ENCODE measurements around the gene ZNF286A.
"Not testable (repeated sequence)": the region's sequence is repeated elsewhere in the genome, so short reads cannot be mapped to it uniquely, and the experiment has no call there.

ZNF286A gene

DNA sequence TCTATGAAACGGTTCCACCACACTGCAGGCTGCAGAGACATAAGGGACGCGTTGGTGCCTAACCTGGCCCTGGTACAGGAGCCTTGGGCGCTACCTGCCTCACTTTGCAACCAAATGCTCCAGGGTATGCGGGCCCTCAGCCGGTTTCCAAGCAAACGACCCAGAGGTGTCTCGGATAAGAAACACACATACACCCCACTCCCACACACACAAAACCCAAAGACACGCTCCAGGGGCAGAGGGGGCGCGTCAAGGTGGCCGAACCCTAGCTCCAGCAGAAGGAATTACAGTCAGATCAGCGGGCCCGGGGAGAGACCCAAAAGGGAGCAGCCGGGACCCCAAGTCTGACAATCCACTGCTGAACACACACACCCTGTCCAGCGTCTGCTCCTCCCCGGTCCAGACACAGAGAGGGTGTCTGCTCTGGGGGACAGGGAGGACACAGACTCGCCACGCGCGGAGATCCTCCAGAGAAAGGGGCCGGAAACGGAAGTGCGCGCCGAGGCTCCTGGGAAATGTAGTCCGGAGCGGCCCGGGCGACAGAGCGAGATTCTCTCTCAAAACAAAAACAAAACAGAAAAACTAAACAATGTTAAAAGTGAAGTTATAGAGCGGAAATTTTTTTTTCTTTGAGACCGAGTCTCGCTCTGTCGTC, 15.6 kb upstream of the ZNF286A start, which contains the start of gene TRIM16:
Gene TRIM16 (minus strand): TSS at position 488 of the 655 bp plus-strand sequence. CDS start 32,702 bp downstream, outside the sequence.
- intact Hi-C loops (cut with DNase I), result not testable (repeated sequence)
- peak; percentile 78 to 95 (median 90) for DNase-seq

DNA sequence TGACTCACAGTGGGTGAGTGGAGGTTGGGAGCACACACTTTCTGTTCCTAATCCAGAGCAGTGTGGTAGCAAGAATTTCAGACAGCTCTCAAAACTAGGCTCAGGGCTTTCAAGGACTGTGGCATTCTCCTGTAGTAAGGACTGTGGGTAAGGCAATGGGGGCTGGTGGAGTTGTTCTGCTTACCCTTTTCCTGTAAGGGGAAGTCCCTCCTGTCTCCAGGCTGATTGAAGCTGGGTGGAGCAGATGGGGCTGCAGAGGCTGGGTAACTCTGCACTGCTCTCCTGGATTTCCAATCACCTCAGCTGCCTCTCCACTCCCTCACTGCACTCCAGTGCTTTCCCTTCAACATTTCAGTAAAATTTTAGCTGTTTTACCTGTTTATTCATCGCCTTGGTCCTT, 12.1 kb upstream of the ZNF286A start:
- intact Hi-C loops (cut with DNase I); DNase-seq: not testable (repeated sequence)

DNA sequence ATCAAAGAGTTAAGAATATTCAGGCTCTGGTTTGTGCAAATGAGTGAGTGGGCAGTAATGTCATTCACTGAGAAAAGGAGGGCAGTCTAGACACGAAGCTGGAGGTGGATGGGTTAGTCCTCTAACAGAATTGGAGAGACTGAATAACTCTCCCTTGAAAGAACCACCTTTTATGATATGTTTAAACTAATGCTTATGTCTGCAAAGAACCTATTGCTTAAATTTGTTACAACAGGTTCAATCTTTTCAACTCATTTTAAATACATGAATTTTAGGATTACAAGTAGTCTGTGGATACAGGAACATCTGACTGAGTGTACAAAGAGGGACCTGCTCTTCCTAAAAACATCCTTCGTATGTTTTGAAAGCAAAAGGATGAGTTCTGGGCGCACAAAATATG, 585 bp upstream of the ZNF286A start:
- intact Hi-C loops (cut with DNase I); DNase-seq: not testable (repeated sequence)

DNA sequence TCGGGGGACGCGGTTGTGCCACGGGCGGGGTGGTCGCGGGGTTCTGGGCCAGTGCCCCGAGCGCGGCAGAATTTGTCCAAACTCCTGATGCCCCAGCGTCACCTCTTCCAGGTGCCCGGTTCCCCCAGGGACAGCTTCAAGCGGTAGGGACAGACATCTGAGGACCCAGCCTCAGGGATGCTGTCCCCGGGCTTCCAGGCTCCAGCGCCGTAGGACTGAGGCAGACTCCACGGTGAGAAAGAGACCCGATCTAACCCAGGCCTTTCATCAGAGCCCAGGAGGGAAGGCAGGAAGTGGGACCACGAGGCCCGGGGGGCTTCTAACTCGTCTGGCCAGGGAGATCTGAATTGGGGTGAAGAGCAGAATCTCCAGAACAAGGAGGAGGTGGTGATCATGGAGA, 385 bp downstream of the ZNF286A start:
- peak in 1 of 42 donors; percentile 8 for DNase-seq
- intact Hi-C loops (cut with DNase I), result not testable (repeated sequence)

DNA sequence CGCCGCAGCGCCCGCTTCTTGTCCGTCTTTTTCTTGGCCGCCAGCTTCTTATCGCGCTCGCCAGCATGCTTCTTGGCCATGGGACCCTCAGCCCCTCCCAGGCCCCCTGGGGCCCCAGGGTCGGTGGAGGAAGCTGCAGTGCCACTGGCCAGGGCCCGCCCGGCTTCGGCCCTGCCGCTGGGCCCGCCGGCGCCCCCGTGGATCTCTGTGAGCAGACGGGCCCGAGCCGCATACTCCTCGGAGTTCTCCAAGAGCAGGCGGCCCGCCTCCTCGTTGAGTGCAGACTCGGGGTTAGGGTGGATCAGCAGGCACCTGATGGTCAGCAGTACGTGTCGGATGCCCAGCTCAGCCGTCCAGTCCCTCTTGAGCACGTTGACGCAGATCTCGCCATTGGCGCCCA, 4.7 kb downstream of the ZNF286A start:
- DNase-seq; intact Hi-C loops (cut with DNase I): not testable (repeated sequence)

DNA sequence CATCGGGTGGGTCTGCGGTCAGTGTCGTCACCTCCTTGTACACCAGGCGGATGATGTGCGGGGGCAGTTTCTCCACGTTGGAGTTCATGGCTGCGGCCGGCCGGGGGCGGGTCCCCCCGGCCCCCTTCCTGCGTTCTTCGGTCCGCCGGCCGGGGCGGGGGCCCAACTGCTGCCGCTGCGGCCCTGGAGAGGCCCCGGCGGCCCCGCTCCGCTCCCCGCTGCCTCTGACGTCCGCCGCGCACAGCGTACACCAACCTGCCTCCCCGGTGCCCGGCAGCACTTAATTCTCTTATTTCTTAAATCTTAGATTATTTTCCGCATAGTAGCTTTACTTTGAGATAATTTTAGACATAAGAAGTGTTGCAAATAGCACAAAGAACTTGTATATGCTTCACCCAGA, 5.3 kb downstream of the ZNF286A start:
- intact Hi-C loops (cut with DNase I); DNase-seq: not testable (repeated sequence)

DNA sequence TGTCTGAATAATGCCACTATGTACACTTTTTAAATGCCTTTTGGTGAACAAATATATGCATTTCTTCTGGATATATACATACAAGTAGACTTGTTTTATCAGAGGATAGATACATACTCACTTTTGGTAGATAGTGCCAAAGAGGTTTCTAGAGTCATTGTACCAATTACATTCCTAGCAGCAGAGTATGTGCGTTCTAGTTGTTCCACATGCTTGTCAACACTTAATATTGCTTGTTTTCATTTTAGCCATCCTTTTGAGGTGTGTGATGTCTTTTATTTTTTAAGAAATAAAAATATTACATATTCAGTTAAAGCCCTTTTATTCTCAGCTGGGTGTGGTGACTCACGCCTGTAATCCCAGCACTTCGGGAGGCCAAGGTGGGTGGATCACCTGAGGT, 9.3 kb downstream of the ZNF286A start:
- DNase-seq; intact Hi-C loops (cut with DNase I): not testable (repeated sequence)

DNA sequence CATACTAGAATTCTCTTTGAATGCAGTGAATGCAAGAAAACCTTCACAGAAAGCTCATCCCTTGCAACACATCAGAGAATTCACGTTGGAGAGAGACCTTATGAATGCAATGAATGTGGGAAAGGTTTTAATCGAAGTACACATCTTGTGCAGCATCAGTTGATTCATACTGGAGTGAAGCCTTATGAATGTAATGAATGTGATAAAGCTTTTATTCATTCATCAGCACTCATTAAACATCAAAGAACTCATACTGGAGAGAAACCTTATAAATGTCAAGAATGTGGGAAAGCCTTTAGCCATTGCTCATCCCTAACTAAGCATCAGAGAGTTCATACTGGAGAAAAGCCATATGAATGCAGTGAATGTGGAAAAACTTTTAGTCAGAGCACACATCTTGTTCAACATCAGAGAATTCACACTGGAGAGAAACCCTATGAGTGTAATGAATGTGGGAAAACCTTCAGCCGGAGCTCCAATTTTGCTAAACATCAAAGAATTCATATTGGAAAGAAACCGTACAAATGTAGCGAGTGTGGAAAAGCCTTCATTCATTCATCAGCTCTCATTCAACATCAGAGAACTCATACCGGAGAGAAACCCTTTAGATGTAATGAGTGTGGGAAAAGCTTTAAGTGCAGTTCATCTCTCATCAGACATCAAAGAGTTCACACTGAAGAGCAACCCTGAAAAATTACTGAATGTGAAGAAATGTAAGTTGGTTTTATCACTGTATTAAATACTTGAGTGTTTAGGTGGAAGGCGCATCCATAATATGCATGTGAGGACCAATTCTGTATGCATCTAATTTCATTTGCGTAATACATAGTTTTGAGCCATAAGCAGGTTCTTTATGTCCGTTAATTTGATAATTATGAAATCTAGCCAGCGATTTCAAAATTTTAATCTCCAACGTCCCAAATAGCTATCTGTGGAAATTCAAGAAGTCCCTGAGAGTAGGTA, 17.3 kb downstream of the ZNF286A start:
- intact Hi-C loops (cut with DNase I); DNase-seq: not testable (repeated sequence)

DNA sequence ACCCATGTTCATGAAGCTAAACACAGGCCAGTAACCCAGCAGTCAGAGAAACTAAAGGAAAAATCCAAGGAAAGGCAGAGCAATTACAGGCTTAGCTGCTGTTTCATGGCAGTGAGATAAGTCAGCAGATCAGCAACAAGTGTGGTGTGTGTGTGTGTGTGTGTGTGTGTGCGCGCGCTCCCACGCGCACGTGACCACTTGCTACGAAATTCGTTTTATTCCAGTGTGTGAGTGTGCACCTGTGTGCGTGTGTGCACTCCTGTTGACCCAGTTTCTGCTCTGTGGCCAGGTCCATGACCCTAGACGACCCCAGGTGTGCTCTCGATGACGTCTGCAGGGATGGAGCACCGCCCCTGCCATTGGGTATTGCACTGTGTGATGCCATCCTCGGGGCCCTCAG, 31.0 kb downstream of the ZNF286A start:
- intact Hi-C loops (cut with DNase I), result not testable (repeated sequence)

DNA sequence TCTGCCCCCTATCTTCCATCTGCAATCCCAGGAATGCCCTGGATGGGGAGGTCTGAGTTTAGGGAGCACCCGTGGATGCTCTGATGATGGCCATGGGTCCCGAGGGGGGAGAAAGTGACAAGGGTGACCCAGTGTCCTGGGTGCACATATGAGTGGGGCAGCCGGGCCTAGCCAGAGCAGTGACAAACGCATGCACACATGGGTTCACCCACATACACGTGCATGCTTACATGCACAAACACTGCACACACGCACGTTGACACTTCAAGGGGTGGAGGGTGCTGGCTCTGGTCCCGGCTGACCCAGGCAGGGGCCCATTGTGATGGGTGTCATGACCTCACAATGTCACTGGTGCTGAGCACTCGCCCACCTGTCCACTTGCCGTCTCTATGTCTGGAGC, 32.3 kb downstream of the ZNF286A start, which contains the start of gene TBC1D26:
Gene TBC1D26 (plus strand): TSS at position 384 of the 400 bp plus-strand sequence. CDS start 3,066 bp downstream, outside the sequence.
- DNase-seq; intact Hi-C loops (cut with DNase I): not testable (repeated sequence)

More for the DNA sequence above, 31.0 kb downstream of the ZNF286A start:
- not testable (repeated sequence) for DNase-seq

DNA sequence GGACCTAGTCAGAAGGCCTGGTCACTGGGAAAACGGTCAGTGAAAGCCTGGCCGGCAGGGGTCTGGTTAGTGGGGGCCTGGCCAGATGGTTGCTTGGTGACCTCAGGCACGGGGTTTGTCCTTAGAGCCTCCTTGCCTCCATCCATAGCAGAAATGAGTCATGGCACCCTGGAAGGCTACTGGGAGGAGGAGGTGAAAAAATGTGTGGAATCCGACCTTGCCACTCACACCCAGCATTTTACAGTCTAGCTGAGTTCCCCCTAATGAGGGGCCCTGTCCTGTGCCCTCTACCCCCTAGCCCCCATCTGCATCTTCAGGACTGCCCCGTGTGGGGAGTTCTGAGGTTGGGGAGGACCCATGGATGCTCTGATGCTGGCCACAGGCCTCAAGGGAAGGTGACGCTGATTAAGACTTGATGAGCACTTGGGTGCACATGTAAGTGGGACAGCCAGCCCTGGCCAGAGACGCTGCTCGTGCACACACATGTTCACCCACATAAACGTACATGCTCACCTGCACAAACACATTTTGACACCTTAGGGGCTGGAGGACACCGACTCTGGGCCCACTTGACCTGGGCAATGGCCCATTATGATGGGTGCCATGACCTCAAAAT, 33.7 kb downstream of the ZNF286A start:
- intact Hi-C loops (cut with DNase I), result not testable (repeated sequence)

DNA sequence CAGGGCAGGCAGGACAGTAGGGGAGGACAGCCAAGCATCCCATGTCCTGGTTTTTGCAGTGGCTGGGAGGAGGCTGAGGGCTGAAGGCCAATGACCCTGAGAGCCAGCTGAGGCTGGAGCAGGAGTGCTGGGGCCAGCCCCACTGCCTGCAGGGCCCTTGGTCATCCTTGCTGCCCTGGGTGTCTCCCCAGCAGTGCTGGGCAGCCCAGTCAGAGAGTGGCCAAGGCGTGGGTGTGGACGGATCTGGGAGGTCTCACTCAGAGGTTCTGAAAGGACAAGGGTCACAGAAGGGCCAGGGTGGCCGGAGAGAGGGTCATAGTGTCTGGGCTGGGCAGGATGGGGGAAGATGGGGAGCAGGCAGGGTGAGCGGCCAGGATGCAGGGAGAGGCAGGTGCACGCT, 37.0 kb downstream of the ZNF286A start:
- DNase-seq; intact Hi-C loops (cut with DNase I): not testable (repeated sequence)

More for the DNA sequence above, 33.7 kb downstream of the ZNF286A start:
- DNase-seq, result not testable (repeated sequence)

DNA sequence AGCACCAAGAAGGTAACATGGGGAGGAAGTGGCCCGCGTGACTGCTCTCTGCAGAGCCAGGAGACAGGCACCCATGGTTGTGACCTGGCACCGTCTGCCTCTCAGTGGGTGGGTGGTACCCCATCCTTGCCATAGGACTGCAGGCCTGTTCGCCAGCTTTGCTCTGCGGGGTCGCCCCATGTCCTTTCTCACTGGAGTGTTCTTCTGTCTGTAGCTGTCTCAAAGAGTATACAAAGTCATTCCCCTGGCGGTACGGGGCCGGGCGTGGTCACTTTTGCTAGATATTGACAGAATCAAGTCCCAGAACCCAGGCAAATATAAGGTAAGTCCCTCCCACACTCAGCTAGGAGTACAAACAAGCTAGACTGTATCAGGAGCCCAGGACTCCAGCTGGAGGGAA, 38.5 kb downstream of the ZNF286A start:
- DNase-seq, result no peak
- intact Hi-C loops (cut with DNase I), result no loop called here

DNA sequence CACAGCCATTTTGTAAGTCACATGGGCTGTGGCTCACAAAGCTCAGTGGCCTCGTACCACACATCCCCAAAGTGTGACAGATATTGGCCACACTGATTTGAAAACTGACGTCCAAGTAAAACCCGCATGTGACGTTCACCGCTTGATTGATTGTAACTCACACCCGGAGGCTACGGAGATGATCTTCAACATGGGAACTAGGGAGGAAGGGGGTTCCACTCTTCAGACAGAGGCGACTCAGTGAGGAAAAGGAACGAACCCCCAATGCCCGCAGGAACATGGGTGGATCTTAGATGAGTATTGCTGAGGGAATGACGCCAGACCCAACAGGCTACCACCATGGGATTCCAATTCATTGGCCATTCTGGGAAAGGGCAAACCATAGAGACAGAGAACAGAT, 39.7 kb downstream of the ZNF286A start:
- intact Hi-C loops (cut with DNase I); DNase-seq: not testable (repeated sequence)

DNA sequence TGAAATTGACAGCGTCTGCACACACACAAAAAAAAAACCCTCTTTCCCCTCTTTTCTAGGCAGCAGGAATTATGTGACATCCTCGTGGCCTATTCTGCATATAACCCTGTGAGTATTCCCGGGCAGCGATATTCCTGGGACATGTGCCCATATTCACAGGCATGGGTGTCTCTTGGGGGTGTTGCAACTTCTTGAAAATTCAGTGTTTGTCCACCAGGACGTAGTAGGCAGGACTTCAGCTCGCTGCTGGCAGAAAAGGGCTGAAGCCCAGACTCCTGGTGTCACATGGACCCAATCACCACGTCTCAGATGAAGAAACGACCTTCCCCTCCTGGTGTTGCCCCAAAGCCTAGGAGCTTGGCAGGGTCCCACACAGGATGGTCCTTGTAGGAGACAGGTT, 40.5 kb downstream of the ZNF286A start:
- intact Hi-C loops (cut with DNase I); DNase-seq: not testable (repeated sequence)

DNA sequence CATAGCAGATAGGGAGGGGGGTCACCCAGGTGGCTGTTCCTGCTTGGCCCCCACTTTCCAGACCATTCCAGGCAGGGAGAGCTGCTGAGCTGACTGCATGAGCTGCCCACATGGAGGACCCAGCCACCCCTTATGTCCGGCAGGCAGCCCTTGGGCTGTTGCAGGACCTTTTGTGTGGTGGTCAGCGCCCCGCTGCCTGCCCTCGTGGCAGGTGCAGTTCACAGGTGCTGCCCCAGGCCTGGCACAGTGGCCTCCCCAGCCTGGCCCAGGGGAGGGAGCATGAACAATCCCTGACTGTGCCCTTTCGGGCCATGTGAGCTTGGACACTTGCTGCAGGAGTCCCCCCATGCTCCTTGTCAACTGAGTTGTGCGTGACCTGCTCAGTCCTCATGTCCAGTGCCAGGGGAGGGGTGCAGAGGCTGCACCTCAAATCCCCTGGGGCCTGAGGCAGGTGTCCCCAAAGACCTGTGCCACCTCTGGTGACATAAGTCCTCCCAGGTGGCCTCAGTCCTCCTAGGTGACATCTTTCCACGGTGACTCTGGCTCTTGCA, 41.1 kb downstream of the ZNF286A start:
- DNase-seq, result no peak
- intact Hi-C loops (cut with DNase I), result no loop called here

DNA sequence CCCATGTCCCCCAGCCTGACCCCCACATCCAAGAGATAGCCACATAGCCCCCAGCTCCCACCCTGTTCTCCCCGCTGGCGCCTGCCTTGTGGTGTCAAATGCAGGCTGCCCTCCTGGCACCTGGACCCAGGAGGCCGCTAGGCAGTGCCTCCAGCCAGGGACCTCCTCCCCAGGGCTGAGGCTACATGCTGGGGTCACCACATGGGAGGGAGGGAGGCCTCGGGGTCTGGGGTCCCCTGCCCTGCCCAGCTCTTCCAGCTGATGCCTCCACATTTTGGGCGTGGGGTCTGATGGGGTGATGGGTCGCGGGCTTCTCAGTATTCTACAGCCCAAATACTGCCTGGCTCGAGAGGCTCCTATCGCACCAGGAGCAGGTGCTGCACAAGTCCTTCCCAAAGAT, 42.1 kb downstream of the ZNF286A start:
- intact Hi-C loops (cut with DNase I), result no loop called here
- DNase-seq, result no peak

DNA sequence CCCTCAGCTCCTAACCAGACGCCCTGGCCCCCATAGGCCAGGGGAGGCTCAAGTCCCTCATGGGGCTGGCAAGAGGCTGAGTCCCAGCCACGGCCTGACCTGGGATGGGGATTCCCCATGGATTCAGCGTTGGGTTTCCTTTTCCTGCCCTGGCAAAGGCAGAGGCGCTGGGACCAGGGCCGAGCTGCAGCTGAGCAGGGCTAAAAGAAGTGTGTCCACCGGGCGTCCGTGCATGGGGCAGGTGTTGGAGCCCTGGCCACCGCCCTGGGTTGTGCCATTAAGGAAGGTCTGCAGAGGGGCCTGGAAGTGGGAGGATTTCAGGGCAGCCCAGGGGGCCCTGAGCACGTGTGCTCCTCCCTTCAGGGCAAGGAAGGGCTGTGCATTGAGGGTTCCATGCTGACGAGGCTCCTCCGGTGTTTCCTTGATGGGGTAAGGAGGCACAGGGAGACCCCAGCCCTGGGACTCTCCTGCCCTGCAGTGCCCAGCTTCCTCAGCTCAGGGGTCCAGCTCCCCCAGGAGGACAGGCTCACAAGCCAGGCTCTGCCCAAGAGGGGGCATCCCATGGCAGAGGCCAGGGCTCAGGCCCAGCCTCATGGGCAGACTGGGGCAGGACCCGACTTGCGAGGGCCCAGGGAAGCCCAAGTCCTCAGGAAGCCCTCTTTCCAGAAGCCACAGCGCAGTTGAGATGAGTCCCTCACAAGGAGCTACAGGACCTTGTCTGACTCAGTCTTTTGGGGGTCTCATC, 42.7 kb downstream of the ZNF286A start:
- DNase-seq, result no peak
- intact Hi-C loops (cut with DNase I), result no loop called here
